GM12875 (cell line): ENCODE results near the gene CHCHD1.

ENCODE experiments used
- H3K4me3 ChIP-seq: one replicate; pipeline ENCODE4 v1.5.1; 2011; ENCODE audit warnings: low read depth, low read length, control low read depth
- TF ChIP-seq, protein P1 (sequence below): IDR thresholded peaks from 2 replicates; pipeline ENCODE4 v1.5.1; 2011; ENCODE audit warnings: low read depth, mild to moderate bottlenecking, control low read depth, inconsistent platforms, low read length, moderate library complexity, borderline replicate concordance; ENCODE audit not compliant: insufficient read depth

The CHCHD1 gene

GRCh38 chr10:73802276-73802991, 20.6 kb downstream of the CHCHD1 start:
- no peak overlapping the region for H3K4me3 ChIP-seq
- TF ChIP-seq, protein P1, sequence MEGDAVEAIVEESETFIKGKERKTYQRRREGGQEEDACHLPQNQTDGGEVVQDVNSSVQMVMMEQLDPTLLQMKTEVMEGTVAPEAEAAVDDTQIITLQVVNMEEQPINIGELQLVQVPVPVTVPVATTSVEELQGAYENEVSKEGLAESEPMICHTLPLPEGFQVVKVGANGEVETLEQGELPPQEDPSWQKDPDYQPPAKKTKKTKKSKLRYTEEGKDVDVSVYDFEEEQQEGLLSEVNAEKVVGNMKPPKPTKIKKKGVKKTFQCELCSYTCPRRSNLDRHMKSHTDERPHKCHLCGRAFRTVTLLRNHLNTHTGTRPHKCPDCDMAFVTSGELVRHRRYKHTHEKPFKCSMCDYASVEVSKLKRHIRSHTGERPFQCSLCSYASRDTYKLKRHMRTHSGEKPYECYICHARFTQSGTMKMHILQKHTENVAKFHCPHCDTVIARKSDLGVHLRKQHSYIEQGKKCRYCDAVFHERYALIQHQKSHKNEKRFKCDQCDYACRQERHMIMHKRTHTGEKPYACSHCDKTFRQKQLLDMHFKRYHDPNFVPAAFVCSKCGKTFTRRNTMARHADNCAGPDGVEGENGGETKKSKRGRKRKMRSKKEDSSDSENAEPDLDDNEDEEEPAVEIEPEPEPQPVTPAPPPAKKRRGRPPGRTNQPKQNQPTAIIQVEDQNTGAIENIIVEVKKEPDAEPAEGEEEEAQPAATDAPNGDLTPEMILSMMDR = no peak

GRCh38 chr10:73803680-73804286, 21.9 kb downstream of the CHCHD1 start:
- H3K4me3 ChIP-seq = no peak overlapping the region
- TF ChIP-seq, protein P1 = no peak

- H3K4me3 ChIP-seq = no peak overlapping the region
- TF ChIP-seq, protein P1 = no peak
These were observed 24.5 kb downstream of the CHCHD1 start for GRCh38 chr10:73806176-73806950.

DNA sequence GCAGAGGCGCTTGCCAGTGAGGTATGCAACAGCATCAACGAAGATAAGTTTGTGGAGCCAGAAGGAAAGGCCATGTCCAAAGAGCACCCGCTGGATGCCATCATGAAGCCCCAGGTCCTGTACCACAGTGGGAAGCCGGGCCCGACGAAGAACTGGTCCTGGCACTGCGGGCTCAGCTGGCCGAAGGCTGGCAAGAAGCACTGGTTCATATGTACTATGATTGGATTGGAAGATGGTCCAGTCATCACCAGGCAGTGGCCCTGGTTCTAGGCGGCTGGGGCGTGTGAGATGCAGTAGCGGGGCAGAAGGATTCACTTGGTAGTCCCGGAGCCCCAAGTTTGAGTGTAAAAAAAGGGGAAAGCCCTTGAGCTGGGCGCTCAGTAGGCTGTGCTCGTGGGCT, 25.6 kb downstream of the CHCHD1 start:
- TF ChIP-seq, protein P1 = no peak
- H3K4me3 ChIP-seq = no peak overlapping the region

GRCh38 chr10:73808021-73808815, 26.4 kb downstream of the CHCHD1 start:
- TF ChIP-seq, protein P1 = no peak
- no peak overlapping the region for H3K4me3 ChIP-seq

DNA sequence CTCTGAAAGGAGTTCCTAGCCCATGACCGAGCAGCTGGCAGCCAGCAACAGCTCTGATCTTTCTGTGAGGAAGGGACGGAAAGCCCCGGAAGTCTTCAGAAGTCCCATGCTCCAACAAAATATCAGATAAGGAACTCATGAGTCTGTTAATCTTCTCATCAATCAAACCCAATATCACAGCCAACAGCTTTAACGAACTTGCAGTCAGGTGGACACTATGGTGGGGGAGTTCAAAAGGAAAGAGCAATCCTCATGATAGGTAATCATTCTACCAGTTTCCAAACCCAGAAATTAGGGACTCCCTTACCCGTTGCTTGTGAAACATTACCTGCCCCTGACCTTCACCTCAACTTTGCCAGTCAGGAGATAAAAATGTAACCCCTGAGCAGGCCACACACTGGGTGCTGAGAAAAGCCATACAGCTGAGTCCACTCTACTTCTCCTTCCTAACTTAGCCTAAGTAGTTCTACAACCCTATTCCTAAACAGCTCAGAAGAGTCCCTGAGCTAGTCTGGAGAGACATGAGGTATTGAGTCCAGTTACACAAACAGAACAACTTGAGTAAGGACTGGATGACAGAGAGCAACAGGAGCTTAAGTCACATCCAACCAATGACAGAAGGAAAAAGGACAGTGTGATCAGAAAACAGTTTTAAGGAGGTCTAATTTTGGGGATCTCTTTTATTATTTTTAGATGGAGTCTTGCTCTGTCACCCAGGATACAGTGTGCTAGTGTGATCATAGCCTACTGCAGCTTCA, 27.4 kb downstream of the CHCHD1 start:
- TF ChIP-seq, protein P1 = no peak
- no peak overlapping the region for H3K4me3 ChIP-seq
